H1 (cell line): ENCODE results near the gene PDGFD. TPM values are rescaled to one million over a fixed set of nuclear protein-coding genes. Genes with fewer than 3 reads are reported as not detected.

Experiments used
- CTCF ChIA-PET: fragments of 300-600 bp; sonication (Branson Sonifier 250); formaldehyde crosslinking; loops from one replicate; lab custom pipeline; 2021; ENCODE audit not compliant: partially characterized antibody; lab: Charles Lee
- POLR2A ChIA-PET: fragments of 300-600 bp; sonication (Branson Sonifier 250); formaldehyde crosslinking; loops from one replicate; lab custom pipeline; 2021; ENCODE audit warnings: inconsistent platforms; ENCODE audit not compliant: partially characterized antibody; lab: Charles Lee
- DNase-seq, 2 experiments: peaks; one replicate each; pipeline versions ENCODE4 v3.0.0 to v3.0.0-alpha.2; 2010 to 2022; ENCODE audit warnings: low spot score in 2 of 2, low read depth in 1 of 2, mixed read lengths in 1 of 2
- FAIRE-seq: peaks from 2 replicates; lab custom pipeline; 2011; peaks lifted over from hg19 to GRCh38; lab: Jason Lieb, UNC
- H2AFZ ChIP-seq: 2 replicates; pipeline ENCODE4 v1.8.1; 2012; ENCODE audit warnings: low read length, inconsistent platforms
- H2AK5ac ChIP-seq: 2 replicates; pipeline ENCODE4 v1.6.1; 2013; ENCODE audit warnings: low read depth, low read length
- H2BK120ac ChIP-seq: replicated peaks from 2 replicates; pipeline ENCODE3; 2013; ENCODE audit warnings: low read depth, low read length, inconsistent platforms
- H2BK12ac ChIP-seq: 2 replicates; pipeline ENCODE4 v1.6.1; 2013; ENCODE audit warnings: low read depth, low read length
- H2BK15ac ChIP-seq: 2 replicates; pipeline ENCODE4 v1.6.1; 2013; ENCODE audit warnings: low read length
- H2BK20ac ChIP-seq: 2 replicates; pipeline ENCODE4 v1.6.1; 2013; ENCODE audit warnings: low read length
- H2BK5ac ChIP-seq: 2 replicates; pipeline ENCODE4 v1.6.1; 2013; ENCODE audit warnings: low read depth, low read length
- H3K14ac ChIP-seq: 2 replicates; pipeline ENCODE4 v1.6.1; 2013; ENCODE audit warnings: inconsistent platforms; ENCODE audit not compliant: insufficient read length
- H3K18ac ChIP-seq: 2 replicates; pipeline ENCODE4 v1.6.1; 2013; ENCODE audit warnings: low read length; ENCODE audit errors: extremely low read depth
- H3K23ac ChIP-seq: 2 replicates; pipeline ENCODE4 v1.6.1; 2013; ENCODE audit warnings: inconsistent platforms; ENCODE audit not compliant: insufficient read length
- H3K23me2 ChIP-seq: 2 replicates; pipeline ENCODE4 v1.6.1; 2013; ENCODE audit warnings: low read depth, low read length
- H3K27ac ChIP-seq: 2 replicates; pipeline ENCODE4 v1.6.1; 2011; ENCODE audit warnings: low read depth, low read length, inconsistent platforms
- H3K27me3 ChIP-seq, 4 experiments: replicated peaks in 1 of 4; 1 replicate in 1 of 4; 2 replicates in 3 of 4; pipeline versions ENCODE4 v1.6.1 to v1.8.1; 2011 to 2013; ENCODE audit warnings: low read length in 3 of 4, mild to moderate bottlenecking in 3 of 4, inconsistent platforms in 2 of 4, mixed read lengths in 2 of 4, moderate library complexity in 1 of 4; ENCODE audit not compliant: control insufficient read depth in 3 of 4, insufficient read depth in 3 of 4; ENCODE audit errors: extremely low read depth in 1 of 4
- H3K36me3 ChIP-seq, 4 experiments: 2 replicates each; pipeline versions ENCODE4 v1.6.1 to v1.8.1; 2011 to 2013; ENCODE audit warnings: mild to moderate bottlenecking in 4 of 4, low read length in 3 of 4, moderate library complexity in 2 of 4, control low read depth in 1 of 4, inconsistent platforms in 1 of 4; ENCODE audit not compliant: insufficient read depth in 4 of 4, control insufficient read depth in 2 of 4
- H3K4ac ChIP-seq: replicated peaks from 2 replicates; pipeline ENCODE3; 2013; ENCODE audit warnings: low read length, low read depth, mixed read lengths, inconsistent platforms; ENCODE audit not compliant: insufficient read length
- H3K4me1 ChIP-seq, 4 experiments: replicated peaks in 1 of 4; 1 replicate in 1 of 4; 2 replicates in 3 of 4; pipeline versions ENCODE4 v1.6.1 to v1.8.1; 2011 to 2013; ENCODE audit warnings: low read length in 3 of 4, inconsistent platforms in 2 of 4, mixed read lengths in 1 of 4; ENCODE audit not compliant: insufficient read depth in 4 of 4, control insufficient read depth in 3 of 4
- H3K4me2 ChIP-seq, 2 experiments: 2 replicates each; pipeline versions ENCODE4 v1.6.1 to v1.8.1; 2011 to 2013; ENCODE audit warnings: low read depth in 2 of 2, low read length in 2 of 2, control low read depth in 1 of 2, inconsistent platforms in 1 of 2, mild to moderate bottlenecking in 1 of 2; ENCODE audit not compliant: insufficient read depth in 1 of 2
- H3K4me3 ChIP-seq, 4 experiments: fragments of 200-600, 300-600 bp in 1 of 4; sonication (generic), shearing (Covaris generic), sonication (Bioruptor Twin) in 1 of 4; 2 replicates each; pipeline versions ENCODE4 v1.5.1 to v1.8.1; 2011 to 2016; ENCODE audit warnings: low read length in 4 of 4, low read depth in 3 of 4, control low read depth in 2 of 4, inconsistent platforms in 2 of 4, mild to moderate bottlenecking in 2 of 4, mixed read lengths in 1 of 4, moderate library complexity in 1 of 4; ENCODE audit not compliant: insufficient read depth in 2 of 4; ENCODE audit errors: extremely low read depth in 1 of 4
- H3K56ac ChIP-seq: replicated peaks from 2 replicates; pipeline ENCODE3; 2013; ENCODE audit warnings: low read depth, mild to moderate bottlenecking, mixed read lengths, low read length, inconsistent platforms; ENCODE audit not compliant: insufficient read length
- H3K79me1 ChIP-seq: 2 replicates; pipeline ENCODE4 v1.6.1; 2013; ENCODE audit warnings: low read depth, low read length, control low read depth
- H3K79me2 ChIP-seq, 2 experiments: 2 replicates each; pipeline versions ENCODE4 v1.6.1 to v1.8.1; 2012 to 2013; ENCODE audit warnings: low read length in 2 of 2, mild to moderate bottlenecking in 2 of 2, inconsistent platforms in 1 of 2; ENCODE audit not compliant: insufficient read depth in 2 of 2, control insufficient read depth in 1 of 2
- H3K9ac ChIP-seq, 4 experiments: replicated peaks in 1 of 4; 1 replicate in 1 of 4; 2 replicates in 3 of 4; pipeline versions ENCODE4 v1.6.1 to v1.8.1; 2011 to 2013; ENCODE audit warnings: low read depth in 3 of 4, low read length in 3 of 4, control low read depth in 2 of 4, mild to moderate bottlenecking in 2 of 4, moderate library complexity in 2 of 4, inconsistent platforms in 1 of 4; ENCODE audit errors: extremely low read depth in 1 of 4
- H3K9me3 ChIP-seq, 2 experiments: 2 replicates each; pipeline versions ENCODE4 v1.6.1 to v1.8.1; 2012 to 2013; ENCODE audit warnings: mild to moderate bottlenecking in 2 of 2, moderate library complexity in 2 of 2, control low read depth in 1 of 2, inconsistent platforms in 1 of 2, low read depth in 1 of 2, low read length in 1 of 2, mixed read lengths in 1 of 2; ENCODE audit not compliant: insufficient read depth in 2 of 2
- H4K20me1 ChIP-seq, 2 experiments: replicated peaks in 1 of 2; 2 replicates each; pipeline versions ENCODE3 to v1.8.1; 2011 to 2013; ENCODE audit warnings: inconsistent platforms in 2 of 2, low read length in 2 of 2, mild to moderate bottlenecking in 1 of 2; ENCODE audit not compliant: insufficient read depth in 2 of 2, control insufficient read depth in 1 of 2
- H4K5ac ChIP-seq: 2 replicates; pipeline ENCODE4 v1.6.1; 2013; ENCODE audit warnings: low read length, low read depth, mixed read lengths, inconsistent platforms; ENCODE audit not compliant: insufficient read length
- H4K8ac ChIP-seq: 2 replicates; pipeline ENCODE4 v1.8.0; 2013; ENCODE audit warnings: mild to moderate bottlenecking, moderate library complexity, low read length, inconsistent platforms; ENCODE audit not compliant: insufficient read depth; ENCODE audit errors: extremely low read depth
- H4K91ac ChIP-seq: replicated peaks from 2 replicates; pipeline ENCODE3; 2013; ENCODE audit warnings: low read length, mixed read lengths, inconsistent platforms; ENCODE audit not compliant: insufficient read length
- CBX8 ChIP-seq: fragments of 300-800, 300-1000 bp; sonication (generic); IDR thresholded peaks from 2 replicates; pipeline ENCODE4 v1.7.1; 2016; ENCODE audit warnings: low read depth, low read length, borderline replicate concordance
- CEBPB ChIP-seq: IDR thresholded peaks from 2 replicates; pipeline ENCODE4 v1.6.1; 2012; ENCODE audit warnings: low read depth, low read length
- CTBP2 ChIP-seq: IDR thresholded peaks from 2 replicates; pipeline ENCODE4 v1.7.0; 2011; ENCODE audit warnings: borderline replicate concordance, mild to moderate bottlenecking, moderate library complexity, mixed read lengths, low read length; ENCODE audit not compliant: insufficient read depth, insufficient read length
- GABPA ChIP-seq: IDR thresholded peaks from 2 replicates; pipeline ENCODE4 v1.6.1; 2011; ENCODE audit warnings: mild to moderate bottlenecking, low read length, moderate library complexity, borderline replicate concordance; ENCODE audit not compliant: insufficient read depth
- HDAC2 ChIP-seq, 2 experiments: fragments of 300-600 bp in 1 of 2; sonication (generic) in 1 of 2; IDR thresholded peaks; 2 replicates each; pipeline ENCODE4 v1.6.1; 2011 to 2012; ENCODE audit warnings: low read depth in 2 of 2, low read length in 2 of 2, mild to moderate bottlenecking in 2 of 2, moderate library complexity in 2 of 2, borderline replicate concordance in 1 of 2, inconsistent platforms in 1 of 2
- KDM4A ChIP-seq: IDR thresholded peaks from one replicate; pipeline ENCODE4 v1.7.1; 2012; ENCODE audit warnings: low read depth, mild to moderate bottlenecking, moderate library complexity, low read length, inconsistent platforms; ENCODE audit not compliant: severe bottlenecking
- NRF1 ChIP-seq: IDR thresholded peaks from 2 replicates; pipeline ENCODE4 v1.6.1; 2011; ENCODE audit warnings: mild to moderate bottlenecking, low read depth, low read length, improper control_type of control experiment
- PHF8 ChIP-seq: fragments of 200-600 bp; sonication (generic); conservative IDR thresholded peaks from 2 replicates; pipeline ENCODE4 v1.7.1; 2012; ENCODE audit warnings: low read depth, mild to moderate bottlenecking, inconsistent platforms, low read length, moderate library complexity
- RBBP5 ChIP-seq: IDR thresholded peaks from 2 replicates; pipeline ENCODE4 v1.7.1; 2012; ENCODE audit warnings: low read depth, mild to moderate bottlenecking, inconsistent platforms, low read length, moderate library complexity, borderline replicate concordance
- TAF1 ChIP-seq: IDR thresholded peaks from 2 replicates; pipeline ENCODE4 v1.6.1; 2011; ENCODE audit warnings: mild to moderate bottlenecking, low read depth, low read length
- TEAD4 ChIP-seq: IDR thresholded peaks from 2 replicates; pipeline ENCODE4 v1.6.1; 2012; ENCODE audit warnings: low read depth, low read length, inconsistent platforms, mixed read lengths
- WGBS, 2 experiments: shearing (Covaris generic) in 1 of 2; methylation state at CpG; one replicate each; pipeline versions ENCODE4 v1.1.6 to v1.1.7; 2013 to 2015; ENCODE audit warnings: low lambda C conversion rate in 2 of 2, mixed read lengths in 2 of 2, inconsistent platforms in 1 of 2, low coverage in 1 of 2, missing lambda C conversion rate in 1 of 2; ENCODE audit not compliant: insufficient replicate concordance in 2 of 2, insufficient coverage in 1 of 2, insufficient read length in 1 of 2; ENCODE audit errors: extremely low coverage in 1 of 2, missing lambda C conversion rate in 1 of 2; 5-methylcytosine and 5-hydroxymethylcytosine counted together
- polyA plus RNA-seq, 7 experiments: library from polyadenylated mRNA; depleted of rRNA in 3 of 7; stranded (reverse) in 5 of 7; unstranded in 2 of 7; fragments of >200 nt in 5 of 7; fragments of 200-250 nt in 2 of 7; gene quantifications; 1 replicate in 5 of 7; 2 replicates in 1 of 7; 4 replicates in 1 of 7; pipeline versions ENCODE4 v1.2.1 to v1.2.3, GENCODE V29; 2011 to 2013; ENCODE audit warnings: missing spikeins in 2 of 7, mixed read lengths in 2 of 7
- total RNA-seq: library from RNA; stranded (reverse); fragmentation: NEBNext Ultra II Directional; extraction: Animal tissue kit (Norgen Biotek cat#: 25700); gene quantifications from 2 replicates; pipeline ENCODE4 v1.2.1, GENCODE V29; 2021
- TF ChIP-seq, protein P1 (sequence below): IDR thresholded peaks from 2 replicates; pipeline ENCODE4 v1.6.1; 2012; ENCODE audit warnings: low read length, inconsistent platforms

The PDGFD gene
- total and polyA plus RNA-seq, 2 of the 8 experiments (the other 6 are each of a cell fraction or from before 2014, with no cell fraction given), result 1.1 to 3.9 TPM

DNA sequence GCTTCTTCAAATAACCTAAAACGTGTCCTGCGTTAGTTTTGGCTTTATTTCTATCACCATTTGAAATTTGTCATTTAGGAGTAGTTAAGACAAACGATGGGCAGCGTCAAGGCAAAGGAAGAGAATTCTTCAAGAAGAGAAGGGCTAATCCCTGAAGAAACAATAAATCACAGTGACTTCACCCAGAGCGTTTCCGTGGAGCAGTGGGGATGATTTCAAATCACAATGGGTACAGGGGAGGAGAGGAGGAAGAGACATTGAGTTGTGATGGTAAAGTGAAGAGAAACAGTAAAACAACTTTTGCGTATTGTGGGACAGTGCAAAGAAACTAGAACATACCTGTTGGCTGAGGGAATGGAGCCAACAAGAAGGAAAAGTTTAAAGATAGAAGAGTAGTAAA, 9.7 kb downstream of the PDGFD start:
- H3K18ac ChIP-seq, result no peak overlapping the region
- DNase-seq, result no peak
- H3K23me2 ChIP-seq, result no peaks in the 10 kb centered on the region
- no peaks in the 10 kb centered on the region; a peak in 1 of 8 replicates for H3K36me3 ChIP-seq
- H2BK20ac ChIP-seq, result no peak overlapping the region
- H3K79me1 ChIP-seq, result no peaks in the 10 kb centered on the region
- WGBS, 2 experiments, result 66% methylated on average over 7 of the region's 7 CpGs; no CpG with 5 or more reads in 1 of the 2 experiments
- no peak overlapping the region for H3K27ac ChIP-seq
- ChIA-PET CTCF (interaction anchor here (2.5 kb wide), 1 partner anchor 10 kb away, joined by 11 read pairs; the partner anchor contains the start of gene PDGFD), POLR2A (no interaction called here)
- no peak overlapping the region for H3K9ac ChIP-seq
- H3K9me3 ChIP-seq, result peaks cover 4% of the 10 kb centered on the region in 2 experiments; a peak in 1 of 4 replicates
- no peak overlapping the region for H4K5ac ChIP-seq
- peak overlapping the region; percentile 83; the same call in 1 of the 2 replicates for H2AFZ ChIP-seq
- no peaks in the 10 kb centered on the region for H3K27me3 ChIP-seq
- no peak overlapping the region for H2BK5ac ChIP-seq
- no peak overlapping the region for H2AK5ac ChIP-seq
- H3K14ac ChIP-seq, result no peak overlapping the region
- no peak for FAIRE-seq
- 0 out of 7 replicates have a peak, but pooled peaks cover 0 to 3% (median 0%) of the 10 kb centered on the region in 4 experiments for H3K4me1 ChIP-seq
- no peak overlapping the region for H4K91ac ChIP-seq
- H3K4ac ChIP-seq, result no peak overlapping the region
- no peak overlapping the region for H2BK120ac ChIP-seq
- H4K20me1 ChIP-seq, result no peaks in the 10 kb centered on the region
- no peak overlapping the region for H3K4me3 ChIP-seq
- no peaks in the 10 kb centered on the region for H3K79me2 ChIP-seq
- H3K56ac ChIP-seq, result no peak overlapping the region
- no peak overlapping the region for H3K4me2 ChIP-seq
- H4K8ac ChIP-seq, result no peak overlapping the region
- no peak overlapping the region for H3K23ac ChIP-seq
- no peak overlapping the region for H2BK12ac ChIP-seq
- H2BK15ac ChIP-seq, result no peak overlapping the region
- TF ChIP-seq NRF1 (no peak), HDAC2 (IDR thresholded peaks at IDR 0.05; ENCODE audit: borderline replicate concordance in 1 of 2, low read depth in 2 of 2, low read length in 2 of 2) (no peak), TEAD4 (no peak), CBX8 (no peak), KDM4A (no peak), RBBP5 (no peak), CTBP2 (no peak), PHF8 (no peak), GABPA (no peak), CEBPB (no peak), TAF1 (no peak)
- TF ChIP-seq, protein P1, sequence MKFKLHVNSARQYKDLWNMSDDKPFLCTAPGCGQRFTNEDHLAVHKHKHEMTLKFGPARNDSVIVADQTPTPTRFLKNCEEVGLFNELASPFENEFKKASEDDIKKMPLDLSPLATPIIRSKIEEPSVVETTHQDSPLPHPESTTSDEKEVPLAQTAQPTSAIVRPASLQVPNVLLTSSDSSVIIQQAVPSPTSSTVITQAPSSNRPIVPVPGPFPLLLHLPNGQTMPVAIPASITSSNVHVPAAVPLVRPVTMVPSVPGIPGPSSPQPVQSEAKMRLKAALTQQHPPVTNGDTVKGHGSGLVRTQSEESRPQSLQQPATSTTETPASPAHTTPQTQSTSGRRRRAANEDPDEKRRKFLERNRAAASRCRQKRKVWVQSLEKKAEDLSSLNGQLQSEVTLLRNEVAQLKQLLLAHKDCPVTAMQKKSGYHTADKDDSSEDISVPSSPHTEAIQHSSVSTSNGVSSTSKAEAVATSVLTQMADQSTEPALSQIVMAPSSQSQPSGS, result no peak
